NK-92 treated with Interleukin-12 subunit alpha and Interleukin-12 subunit beta, amount 100 ng/mL, for 24 hours (cell line): ENCODE data around the gene RIPPLY2.
"Not testable (repeated sequence)": the region's sequence is repeated elsewhere in the genome, so short reads cannot be mapped to it uniquely, and the experiment has no call there.

ENCODE experiments used
- DNase-seq: peaks from one replicate; lab custom pipeline; 2025; lab: John Stamatoyannopoulos, UW

Gene RIPPLY2

GRCh38 chr6:83860359-83860755 is 7.2 kb downstream of the RIPPLY2 start:
- DNase-seq = no peak

DNA sequence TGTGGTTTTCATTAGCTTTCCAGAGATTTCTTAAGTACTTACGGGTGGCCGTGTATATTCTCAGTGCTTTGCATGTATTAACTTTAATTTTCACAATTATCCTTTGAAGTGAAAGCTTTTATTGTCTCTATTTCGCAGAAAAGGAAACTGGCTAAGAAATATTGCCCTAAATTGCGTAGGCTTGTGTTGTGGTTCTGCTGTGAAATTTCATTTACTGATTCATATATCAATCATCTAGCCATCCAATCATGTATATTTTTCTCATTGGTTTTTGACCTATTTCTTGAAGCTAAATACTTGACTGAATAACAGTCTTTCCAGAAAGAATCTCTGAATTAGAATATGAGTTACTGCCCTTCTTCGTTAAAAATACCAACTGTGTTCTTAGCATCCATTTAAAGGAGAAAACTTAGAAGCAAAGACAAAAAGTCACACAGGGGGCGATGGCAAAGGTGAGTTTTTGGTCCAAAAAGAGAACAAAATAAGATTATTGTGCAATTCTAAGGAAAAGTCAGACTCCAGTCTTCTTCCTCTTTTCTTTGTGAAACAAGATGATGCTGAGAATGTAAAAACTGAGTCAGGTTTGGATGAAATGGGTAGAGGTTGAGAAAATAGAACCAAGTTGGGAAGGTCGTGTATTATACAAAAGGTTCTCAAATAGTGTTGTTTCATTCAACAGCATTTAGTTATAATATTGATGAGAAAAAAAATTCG is 7.8 kb downstream of the RIPPLY2 start:
- no peak for DNase-seq

GRCh38 chr6:83862776-83863471 is 9.8 kb downstream of the RIPPLY2 start:
- no peak for DNase-seq

GRCh38 chr6:83867043-83867442 is 13.9 kb downstream of the RIPPLY2 start:
- DNase-seq = no peak

DNA sequence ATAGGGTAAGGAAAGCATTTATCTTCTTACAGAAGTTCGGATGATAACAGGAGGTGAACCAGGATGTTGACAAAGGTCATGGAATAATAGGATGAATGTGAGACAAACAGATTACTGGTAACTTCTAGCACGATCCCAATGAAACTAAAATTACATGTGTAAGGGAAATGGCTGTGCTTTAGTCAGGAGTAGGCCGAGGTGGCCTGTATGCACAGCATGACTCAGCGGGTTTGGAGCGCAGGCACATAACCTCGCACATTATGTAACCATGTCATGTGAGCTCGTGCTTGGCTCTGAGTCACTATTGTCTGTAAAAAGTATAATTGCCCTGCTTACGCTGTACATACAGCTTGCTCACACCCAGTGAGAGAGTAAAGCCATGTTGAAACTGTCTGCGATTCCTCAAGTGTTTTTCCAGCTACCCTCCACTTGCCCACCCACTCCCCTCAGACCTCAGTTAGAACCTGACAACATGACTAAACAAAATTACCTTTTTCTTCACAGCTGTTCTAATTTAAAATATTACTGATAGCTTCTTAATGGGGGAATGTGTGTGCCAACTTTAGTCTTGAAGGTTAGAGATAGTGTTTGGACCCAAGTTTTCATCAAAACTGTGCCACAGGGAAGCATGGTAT is 14.5 kb downstream of the RIPPLY2 start:
- no peak for DNase-seq

GRCh38 chr6:83868639-83869038 is 15.5 kb downstream of the RIPPLY2 start:
- no peak for DNase-seq

DNA sequence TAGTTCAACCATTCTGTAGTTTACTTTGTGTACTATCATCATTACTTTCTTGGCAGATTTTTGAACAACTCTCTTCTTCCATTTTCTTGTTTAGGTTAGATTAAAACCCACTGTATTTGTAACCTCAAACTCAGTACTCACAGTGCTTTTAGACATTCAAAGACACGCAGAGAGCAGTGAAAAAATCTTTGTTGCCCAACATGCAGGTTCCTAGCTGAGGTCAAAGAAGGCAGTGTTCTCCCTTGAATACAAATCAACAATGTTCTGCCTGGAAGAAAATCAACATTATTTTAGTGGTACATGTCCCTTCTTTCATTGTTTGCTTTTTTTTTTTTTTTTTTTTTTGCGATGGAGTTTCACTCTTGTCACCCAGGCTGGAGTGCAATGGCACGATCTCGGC is 17.5 kb downstream of the RIPPLY2 start:
- no peak for DNase-seq

- no peak for DNase-seq
These were observed 19.4 kb downstream of the RIPPLY2 start for GRCh38 chr6:83872386-83873118.

DNA sequence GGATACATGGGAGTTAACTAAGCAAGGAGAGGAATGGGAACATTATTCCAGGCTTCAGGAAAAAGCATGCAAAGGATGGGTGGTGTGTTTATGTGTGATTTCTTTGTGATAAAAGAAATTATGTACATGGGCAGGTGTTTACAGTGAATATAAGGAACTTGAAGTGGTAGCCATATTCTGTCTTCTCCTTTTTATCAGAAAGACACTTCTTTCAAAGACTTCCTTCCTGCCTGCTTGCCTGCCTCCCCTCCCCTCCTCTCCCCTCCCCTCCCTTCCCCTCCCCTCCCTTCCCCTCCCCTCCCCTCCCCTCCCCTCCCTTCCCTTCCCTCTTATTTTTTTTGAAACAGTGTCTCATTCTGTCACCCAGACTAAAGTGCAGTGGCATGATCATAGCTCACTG is 20.7 kb downstream of the RIPPLY2 start:
- DNase-seq = no peak

DNA sequence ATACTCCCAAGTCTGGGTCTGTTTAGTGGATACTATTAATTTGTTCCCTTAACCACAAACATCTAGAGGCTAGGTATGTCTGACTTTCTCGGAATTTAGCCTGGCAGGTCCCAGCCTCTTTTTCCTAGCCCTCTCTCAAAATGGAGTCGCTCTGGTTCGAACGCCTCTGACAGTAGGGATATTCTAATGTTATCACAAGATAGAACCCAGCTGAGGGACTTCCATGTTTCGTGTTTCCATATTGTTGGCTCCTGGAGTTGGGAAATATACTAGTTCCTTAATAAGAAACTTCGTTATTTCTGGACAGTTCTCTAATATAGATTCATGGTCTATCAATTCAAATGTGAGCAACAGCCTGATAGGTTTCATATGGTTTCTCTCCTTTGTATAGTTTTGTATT is 22.7 kb downstream of the RIPPLY2 start:
- no peak for DNase-seq

DNA sequence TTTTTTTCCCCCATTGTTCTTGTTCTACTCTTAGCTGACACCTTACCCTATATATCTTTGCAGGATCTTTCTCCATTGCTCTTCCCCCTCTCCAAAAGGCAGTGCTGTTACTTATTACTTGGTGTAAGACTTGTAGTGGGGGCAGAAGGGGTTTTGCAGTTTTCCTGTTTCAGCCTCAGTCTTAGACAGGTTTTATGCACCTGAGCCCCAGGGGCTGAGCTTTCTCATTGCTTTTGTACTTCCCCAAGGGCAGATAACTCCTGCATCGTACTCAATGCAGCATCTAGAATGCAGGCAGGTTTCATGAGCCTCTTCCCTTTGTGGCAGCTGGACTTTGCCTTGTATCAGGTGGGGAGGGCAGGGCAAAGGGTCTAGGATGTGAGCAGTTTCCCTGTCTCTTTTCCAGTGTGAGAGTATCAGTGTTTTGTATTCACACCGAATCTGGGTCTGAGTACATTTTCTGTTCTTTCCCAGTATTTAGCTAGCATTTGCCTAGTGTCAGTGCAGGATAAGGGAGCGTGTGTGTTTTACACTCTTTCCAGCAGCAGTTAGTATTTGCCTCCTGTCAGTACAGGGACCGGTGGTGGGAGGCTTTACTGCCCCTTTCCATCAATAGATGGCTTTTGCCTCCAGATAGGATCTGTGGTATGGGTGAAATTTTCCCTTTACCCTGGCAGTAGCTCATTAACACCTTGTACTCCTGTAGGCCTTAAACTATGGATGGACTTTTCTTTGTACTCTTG is 25.9 kb downstream of the RIPPLY2 start:
- no peak for DNase-seq

- no peak for DNase-seq
These were observed 26.6 kb downstream of the RIPPLY2 start for GRCh38 chr6:83879746-83880145.

- DNase-seq = no peak
These were observed 30.1 kb downstream of the RIPPLY2 start for GRCh38 chr6:83883240-83883639.

- DNase-seq = no peak
These were observed 31.4 kb downstream of the RIPPLY2 start for GRCh38 chr6:83884523-83884922.

DNA sequence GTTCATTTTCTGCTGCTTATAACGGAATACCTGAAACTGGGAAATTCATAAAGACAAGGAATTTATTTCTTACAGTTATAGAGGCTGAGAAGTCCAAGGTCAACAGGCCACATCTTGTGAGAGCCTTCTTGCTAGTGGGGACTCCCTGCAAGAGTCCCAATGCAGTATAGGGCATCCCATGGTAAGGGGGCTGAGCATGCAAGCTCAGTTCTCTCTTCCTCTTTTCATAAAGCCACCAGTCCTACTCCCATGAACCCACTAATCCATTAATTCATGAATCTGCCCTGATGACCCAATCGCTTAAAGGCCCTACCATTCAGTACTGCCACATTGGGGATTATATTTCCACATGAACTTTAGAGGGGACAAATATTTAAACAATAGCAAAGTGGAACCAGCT is 32.8 kb downstream of the RIPPLY2 start:
- no peak for DNase-seq

DNA sequence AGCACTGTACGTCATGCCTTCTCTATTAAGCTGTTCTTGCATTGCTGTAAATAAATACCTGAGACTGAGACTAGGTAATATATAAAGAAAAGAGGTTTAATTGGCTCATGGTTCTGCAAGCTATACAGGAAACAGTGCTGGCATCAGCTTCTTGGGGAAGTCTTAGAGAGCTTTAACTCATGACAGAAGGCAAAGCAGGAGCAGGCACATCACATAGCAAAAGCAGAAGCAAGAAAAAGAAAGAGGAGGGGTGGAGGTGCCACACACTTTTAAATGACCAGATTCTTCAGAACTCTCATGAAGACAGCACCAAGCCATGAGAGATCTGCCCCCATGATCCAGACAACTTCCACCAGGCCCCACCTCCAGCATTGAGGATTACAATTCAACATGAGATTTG is 36.5 kb downstream of the RIPPLY2 start:
- DNase-seq = no peak

- DNase-seq = no peak
These were observed 37.4 kb downstream of the RIPPLY2 start for GRCh38 chr6:83890520-83890919.

GRCh38 chr6:83891586-83891985 is 38.4 kb downstream of the RIPPLY2 start:
- no peak for DNase-seq

DNA sequence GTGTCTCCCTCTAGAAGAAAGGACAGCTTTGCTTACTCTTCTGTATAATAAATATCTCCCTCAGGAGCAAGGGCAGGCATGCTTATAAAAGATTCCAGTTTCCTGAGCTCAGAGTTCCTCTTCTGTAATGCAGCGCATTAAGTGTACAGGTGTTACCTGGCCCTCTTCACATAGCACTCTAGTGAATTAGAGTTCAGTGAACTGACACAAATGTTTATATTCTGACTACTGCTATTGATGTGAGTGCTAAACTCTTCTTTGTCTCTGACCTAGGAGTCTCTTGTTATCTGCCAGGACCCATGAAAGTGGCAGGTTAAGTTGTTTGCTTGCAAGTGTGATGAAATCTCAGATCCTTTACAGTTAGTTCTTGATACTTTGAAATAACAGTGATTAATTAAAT is 39.9 kb downstream of the RIPPLY2 start:
- no peak for DNase-seq

- DNase-seq = not testable (repeated sequence)
These were observed 43.9 kb downstream of the RIPPLY2 start for GRCh38 chr6:83897094-83897493.

DNA sequence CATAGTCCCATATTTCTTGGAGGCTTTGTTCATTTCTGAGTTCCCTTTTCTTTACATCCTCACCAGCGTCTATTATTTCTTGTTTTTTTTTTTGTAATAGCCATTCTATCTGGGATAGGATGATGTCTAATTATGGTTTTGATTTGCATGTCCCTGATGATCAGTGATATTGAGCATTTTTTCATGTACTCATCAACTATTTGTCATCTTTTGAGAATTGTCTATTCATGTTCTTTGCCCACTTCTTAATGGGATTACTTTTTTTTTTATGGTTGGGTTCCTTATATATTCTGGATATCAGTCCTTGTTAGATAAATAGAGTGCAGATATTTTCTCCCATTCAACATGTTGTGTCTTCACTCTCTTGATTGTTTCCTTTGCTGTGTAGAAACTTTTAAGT is 48.5 kb downstream of the RIPPLY2 start:
- no peak for DNase-seq

GRCh38 chr6:83904395-83904794 is 51.2 kb downstream of the RIPPLY2 start:
- no peak for DNase-seq
